NCI-H2171 (cell line): Measurements from ENCODE around the gene RBL2.
A peak's percentile ranks its signal among the peaks of the same experiment; 100 is the strongest.
"Not testable (repeated sequence)": the region's sequence is repeated elsewhere in the genome, so short reads cannot be mapped to it uniquely, and the experiment has no call there.

Source experiments
- DNase-seq: peaks from one replicate; lab custom pipeline; 2025; lab: John Stamatoyannopoulos, UW

The RBL2 gene, protein sequence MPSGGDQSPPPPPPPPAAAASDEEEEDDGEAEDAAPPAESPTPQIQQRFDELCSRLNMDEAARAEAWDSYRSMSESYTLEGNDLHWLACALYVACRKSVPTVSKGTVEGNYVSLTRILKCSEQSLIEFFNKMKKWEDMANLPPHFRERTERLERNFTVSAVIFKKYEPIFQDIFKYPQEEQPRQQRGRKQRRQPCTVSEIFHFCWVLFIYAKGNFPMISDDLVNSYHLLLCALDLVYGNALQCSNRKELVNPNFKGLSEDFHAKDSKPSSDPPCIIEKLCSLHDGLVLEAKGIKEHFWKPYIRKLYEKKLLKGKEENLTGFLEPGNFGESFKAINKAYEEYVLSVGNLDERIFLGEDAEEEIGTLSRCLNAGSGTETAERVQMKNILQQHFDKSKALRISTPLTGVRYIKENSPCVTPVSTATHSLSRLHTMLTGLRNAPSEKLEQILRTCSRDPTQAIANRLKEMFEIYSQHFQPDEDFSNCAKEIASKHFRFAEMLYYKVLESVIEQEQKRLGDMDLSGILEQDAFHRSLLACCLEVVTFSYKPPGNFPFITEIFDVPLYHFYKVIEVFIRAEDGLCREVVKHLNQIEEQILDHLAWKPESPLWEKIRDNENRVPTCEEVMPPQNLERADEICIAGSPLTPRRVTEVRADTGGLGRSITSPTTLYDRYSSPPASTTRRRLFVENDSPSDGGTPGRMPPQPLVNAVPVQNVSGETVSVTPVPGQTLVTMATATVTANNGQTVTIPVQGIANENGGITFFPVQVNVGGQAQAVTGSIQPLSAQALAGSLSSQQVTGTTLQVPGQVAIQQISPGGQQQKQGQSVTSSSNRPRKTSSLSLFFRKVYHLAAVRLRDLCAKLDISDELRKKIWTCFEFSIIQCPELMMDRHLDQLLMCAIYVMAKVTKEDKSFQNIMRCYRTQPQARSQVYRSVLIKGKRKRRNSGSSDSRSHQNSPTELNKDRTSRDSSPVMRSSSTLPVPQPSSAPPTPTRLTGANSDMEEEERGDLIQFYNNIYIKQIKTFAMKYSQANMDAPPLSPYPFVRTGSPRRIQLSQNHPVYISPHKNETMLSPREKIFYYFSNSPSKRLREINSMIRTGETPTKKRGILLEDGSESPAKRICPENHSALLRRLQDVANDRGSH

DNA sequence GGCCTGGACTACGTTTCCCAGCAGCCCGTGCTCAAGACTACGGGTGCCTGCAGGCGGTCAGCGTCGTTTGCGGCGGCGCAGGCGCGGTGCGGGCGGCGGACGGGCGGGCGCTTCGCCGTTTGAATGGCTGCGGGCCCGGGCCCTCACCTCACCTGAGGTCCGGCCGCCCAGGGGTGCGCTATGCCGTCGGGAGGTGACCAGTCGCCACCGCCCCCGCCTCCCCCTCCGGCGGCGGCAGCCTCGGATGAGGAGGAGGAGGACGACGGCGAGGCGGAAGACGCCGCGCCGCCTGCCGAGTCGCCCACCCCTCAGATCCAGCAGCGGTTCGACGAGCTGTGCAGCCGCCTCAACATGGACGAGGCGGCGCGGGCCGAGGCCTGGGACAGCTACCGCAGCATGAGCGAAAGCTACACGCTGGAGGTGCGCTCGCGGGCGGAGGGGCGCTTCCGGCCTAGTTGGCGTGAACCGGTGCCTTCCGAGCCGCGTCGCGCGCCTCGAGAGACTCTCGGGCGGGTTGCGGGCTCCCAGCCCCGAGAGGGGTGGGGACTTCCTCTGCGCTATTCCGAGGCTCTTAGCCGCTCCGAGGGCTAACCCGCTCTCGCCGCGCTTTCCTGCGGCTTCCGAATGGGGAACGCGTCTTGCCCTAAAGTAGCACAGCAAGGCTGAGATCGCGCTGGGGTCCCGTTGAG is at the start of gene RBL2:
Gene RBL2, plus strand, starts transcription at position 95 of the 689 bp plus-strand sequence. Its CDS starts 86 bp downstream, at position 181.
- DNase-seq: peak; percentile 67

GRCh38 chr16:53384610-53385009 is 49.7 kb upstream of the RBL2 start:
- DNase-seq: not testable (repeated sequence)

GRCh38 chr16:53404959-53405358 is 29.3 kb upstream of the RBL2 start:
- DNase-seq: no peak

DNA sequence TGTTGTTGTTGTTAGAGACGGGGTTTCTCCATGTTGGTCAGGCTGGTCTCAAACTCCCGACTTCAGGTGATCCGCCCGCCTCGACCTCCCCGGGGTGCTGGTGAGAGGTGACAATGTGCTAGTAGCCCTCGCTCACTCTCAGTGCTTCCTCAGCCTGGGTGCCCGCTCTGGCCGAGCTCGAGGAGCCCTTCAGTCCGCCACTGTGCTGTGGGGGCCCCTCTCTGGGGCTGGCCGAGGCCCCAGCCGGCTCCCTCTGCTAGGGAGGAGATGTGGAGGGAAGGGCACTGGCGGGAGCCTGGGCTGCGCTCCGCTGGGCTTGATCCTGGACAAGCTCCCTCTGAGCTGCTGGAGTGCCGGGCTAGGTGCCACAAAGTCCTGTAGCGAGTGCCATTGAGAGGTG is 21.7 kb upstream of the RBL2 start:
- DNase-seq: no peak

DNA sequence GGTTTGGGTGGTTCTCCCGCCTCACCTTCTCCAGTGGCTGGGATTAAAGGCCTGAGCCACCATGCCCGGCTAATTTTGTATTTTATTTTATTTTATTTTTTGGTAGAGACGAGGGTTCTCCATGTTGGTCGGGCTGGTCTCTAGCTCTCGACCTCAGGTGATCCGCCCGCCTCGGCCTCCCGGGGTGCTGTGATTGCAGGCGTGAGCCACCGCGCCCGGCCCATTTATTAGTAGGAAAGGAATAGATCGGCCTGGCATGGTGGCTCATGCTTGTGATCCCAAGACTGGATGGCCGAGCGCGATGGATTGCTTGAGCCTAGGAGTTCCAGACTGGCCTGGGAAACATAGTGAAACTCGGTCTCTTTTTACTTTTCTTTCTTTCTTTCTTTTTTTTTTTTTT is 20.4 kb upstream of the RBL2 start:
- DNase-seq: no peak

GRCh38 chr16:53414381-53414780 is 19.9 kb upstream of the RBL2 start:
- no peak for DNase-seq

- no peak for DNase-seq
Measured at GRCh38 chr16:53415504-53415903, 18.8 kb upstream of the RBL2 start.

DNA sequence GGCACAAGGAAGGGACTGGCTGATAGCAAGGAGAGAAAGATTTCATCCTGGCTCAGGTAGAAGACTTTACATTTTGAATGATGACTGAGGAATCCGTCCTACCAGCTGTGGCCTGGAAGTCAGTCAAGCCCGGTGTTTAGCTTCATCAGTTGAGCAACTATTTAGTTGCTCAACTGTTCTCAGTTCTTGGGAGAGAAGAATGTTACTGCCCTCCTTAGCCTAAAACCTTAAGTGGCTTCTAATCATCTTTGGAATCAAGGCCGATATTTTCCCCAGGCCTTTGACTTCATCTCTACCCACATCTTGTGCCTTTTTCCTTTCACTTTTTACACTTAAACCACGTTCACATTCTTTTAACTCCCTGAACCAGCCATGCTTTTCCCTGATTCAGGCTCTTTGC is 17.3 kb upstream of the RBL2 start:
- DNase-seq: no peak

GRCh38 chr16:53417976-53418375 is 16.3 kb upstream of the RBL2 start:
- DNase-seq: no peak

- not testable (repeated sequence) for DNase-seq
Measured at GRCh38 chr16:53419383-53419709, 14.9 kb upstream of the RBL2 start.

- no peak for DNase-seq
Measured at GRCh38 chr16:53421248-53421647, 13.0 kb upstream of the RBL2 start.

GRCh38 chr16:53423968-53424367 is 10.3 kb upstream of the RBL2 start:
- not testable (repeated sequence) for DNase-seq

GRCh38 chr16:53428681-53429080 is 5.6 kb upstream of the RBL2 start:
- no peak for DNase-seq

DNA sequence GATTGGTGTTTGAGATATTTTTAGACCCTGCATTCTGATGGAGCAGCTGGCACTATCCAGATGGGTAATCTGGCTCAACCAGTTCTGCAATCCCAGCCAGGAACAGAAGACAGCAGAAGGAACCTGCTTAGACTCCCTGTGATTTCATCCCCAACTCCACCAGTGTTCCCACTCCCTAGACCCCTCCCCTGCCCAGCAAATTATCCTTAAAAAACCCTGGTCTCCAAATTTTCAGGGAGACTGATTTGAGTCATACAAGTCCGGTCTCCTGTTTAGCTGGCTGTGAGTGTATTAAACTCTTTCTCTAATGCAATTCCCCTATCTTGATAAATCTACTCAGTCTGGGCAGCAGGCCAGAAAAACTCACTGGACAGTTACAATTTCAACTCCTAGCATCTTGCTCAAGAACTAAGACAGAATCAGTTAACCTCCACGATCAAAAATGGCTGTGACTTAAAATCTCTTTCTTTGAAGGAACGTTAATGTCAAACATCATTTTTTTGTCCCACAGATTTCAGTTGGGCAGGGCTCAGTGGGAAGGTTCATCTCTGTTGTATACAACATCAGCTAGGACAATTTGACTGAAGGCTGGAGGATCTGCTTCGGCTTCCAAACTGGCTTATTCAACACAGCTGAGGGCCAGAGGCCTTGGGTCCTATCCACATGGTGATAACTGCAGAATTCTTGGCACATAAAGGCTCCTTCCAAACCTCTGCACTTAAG is 4.9 kb upstream of the RBL2 start:
- no peak for DNase-seq

DNA sequence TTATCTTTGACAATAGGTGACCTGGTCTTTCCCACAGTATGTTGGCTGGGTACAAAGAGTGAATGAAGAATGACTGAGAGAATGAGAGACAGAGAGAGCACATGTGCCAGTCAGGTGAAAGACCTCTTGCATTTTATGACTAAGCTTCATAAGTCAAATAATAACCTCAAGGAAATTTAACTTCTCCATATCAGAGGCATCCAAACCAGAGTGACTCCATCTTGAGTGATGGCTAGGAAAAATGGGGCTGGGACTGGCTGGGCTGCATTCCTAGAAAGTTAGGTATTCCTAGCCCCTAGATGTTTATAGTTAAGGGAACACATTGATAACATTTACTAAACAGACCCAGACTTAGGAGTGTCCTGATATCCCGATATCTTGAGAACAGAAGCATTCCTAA is 3.9 kb upstream of the RBL2 start:
- DNase-seq: no peak

DNA sequence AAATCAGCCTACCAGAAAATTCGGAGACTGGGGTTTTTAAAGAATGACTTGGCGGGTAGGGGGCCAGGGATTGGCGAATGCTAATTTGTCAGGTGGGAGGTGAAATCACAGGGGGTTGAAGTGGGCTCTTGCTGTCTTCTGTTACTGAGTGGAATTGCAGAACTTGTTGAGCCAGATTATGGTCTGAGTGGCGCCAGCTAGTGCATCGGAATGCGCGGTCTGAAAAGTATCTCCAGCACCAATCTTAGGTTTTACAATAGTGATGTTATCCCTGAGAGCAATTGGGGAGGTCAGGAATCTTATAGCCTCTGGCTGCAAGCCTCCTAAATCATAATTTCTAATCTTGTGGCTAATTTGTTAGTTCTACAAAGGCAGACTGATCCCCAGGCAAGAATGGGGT is 762 bp upstream of the RBL2 start:
- DNase-seq: no peak

- DNase-seq: no peak
Measured at GRCh38 chr16:53433930-53434376, 318 bp upstream of the RBL2 start.

DNA sequence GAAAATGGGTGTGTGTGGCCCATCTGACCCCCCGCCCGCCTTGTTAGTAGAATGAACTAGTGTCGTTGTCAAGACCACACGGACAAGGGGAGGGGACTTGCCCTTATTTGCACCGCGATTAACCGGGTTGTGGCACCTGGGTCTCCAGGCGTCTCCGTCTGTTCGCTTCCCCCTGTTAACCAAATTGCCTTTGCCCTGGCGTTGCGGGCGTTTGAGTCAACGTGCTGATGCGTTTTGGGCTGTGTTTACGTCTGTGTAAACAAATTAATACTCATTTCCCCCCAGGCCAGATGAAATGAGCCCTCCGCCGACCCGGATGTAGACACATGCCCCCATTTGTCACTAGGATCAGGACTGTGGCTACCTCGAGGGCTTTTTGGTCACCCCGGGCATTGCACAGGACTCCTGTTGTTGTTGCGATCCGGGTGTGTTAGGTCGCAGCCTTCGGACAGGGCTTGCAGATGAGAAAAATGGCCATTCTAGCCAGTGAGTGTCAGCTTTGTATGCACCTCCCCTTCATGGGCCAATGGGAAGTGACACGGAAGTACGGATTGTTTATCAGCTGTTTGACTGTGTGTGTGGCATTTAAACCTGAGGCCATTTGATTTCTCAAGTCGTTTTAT is 906 bp downstream of the RBL2 start:
- peak; percentile 26 for DNase-seq

GRCh38 chr16:53440125-53440524 is 5.9 kb downstream of the RBL2 start:
- no peak for DNase-seq

DNA sequence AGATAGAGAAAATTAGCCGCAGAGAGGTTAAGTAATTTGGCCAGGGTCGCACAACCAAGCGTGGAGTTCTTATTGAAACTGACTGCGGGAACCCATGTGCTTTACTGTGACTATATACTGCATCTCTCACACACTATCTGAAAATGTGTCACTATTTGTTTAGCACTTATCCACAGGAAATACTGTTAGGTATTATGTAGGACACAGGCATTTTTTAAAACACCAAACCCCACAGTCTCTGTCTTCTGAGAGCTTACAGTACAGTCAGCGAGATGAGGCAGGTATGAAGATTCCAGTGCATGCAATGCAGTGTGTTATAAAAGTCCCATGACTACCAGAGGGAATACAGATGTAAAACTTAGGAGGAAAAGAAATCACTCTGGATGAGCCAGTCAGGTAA is 11.3 kb downstream of the RBL2 start:
- no peak for DNase-seq

GRCh38 chr16:53446090-53446489 is 11.8 kb downstream of the RBL2 start:
- no peak for DNase-seq
